ENCODE data around the gene SYCN. TPM values are rescaled to one million over a fixed set of nuclear protein-coding genes. Genes with fewer than 3 reads are reported as not detected.

The SYCN gene
- total RNA-seq, 1 experiment from 2014 or later, result not detected

GRCh38 chr19:39206122-39206521 is 2.1 kb upstream of the SYCN start:
- ChIA-PET RAD21 (ENCODE audit: low non-redundant PET in 1 of 2, low total read pairs in 2 of 2, uncharacterized antibody in 2 of 2, unreplicated experiment in 2 of 2) (interaction anchor here in 1 of 2 experiments (0.7 kb wide), 1 partner anchor 772 kb away, joined by 4 read pairs; no protein-coding TSS in a partner anchor), POLR2A (no interaction called here), CTCF (interaction anchor here (2.1 kb wide), 1 partner anchor 84 kb away, joined by 4 read pairs; no protein-coding TSS in a partner anchor)
- H3K36me3 ChIP-seq (ENCODE audit: control insufficient read depth in 1 of 2, insufficient read depth in 2 of 2, low read length in 2 of 2), result no peaks in the 10 kb centered on the region
- H3K9me2 ChIP-seq (ENCODE audit: insufficient read depth), result no peaks in the 10 kb centered on the region
- H3K79me2 ChIP-seq (ENCODE audit: insufficient read depth, low read length), result no peaks in the 10 kb centered on the region
- no peak overlapping the region for H3K4me3 ChIP-seq (replicated peaks in 1 of 2; ENCODE audit: low read depth in 1 of 2, low read length in 2 of 2)
- H3K27me3 ChIP-seq (ENCODE audit: insufficient read depth, low read length), result no peaks in the 10 kb centered on the region
- TF ChIP-seq EGR1 (IDR thresholded peaks at IDR 0.05; ENCODE audit: low read depth) (no peak), TCF7L2 (IDR thresholded peaks at IDR 0.05; ENCODE audit: borderline replicate concordance, extremely low read depth, insufficient read depth, insufficient read length) (no peak)
- peaks cover 7 to 8% of the 10 kb centered on the region in 2 experiments; a peak in 3 of 4 replicates for H3K4me1 ChIP-seq (ENCODE audit: control insufficient read depth in 1 of 2, insufficient read depth in 2 of 2, low read length in 2 of 2)
- H2AFZ ChIP-seq (ENCODE audit: low read depth, low read length, poor library complexity, severe bottlenecking), result no peak overlapping the region
- ATAC-seq, result no peak
- no peaks in the 10 kb centered on the region for H3K9me3 ChIP-seq (ENCODE audit: control insufficient read depth in 1 of 2, insufficient read depth in 1 of 2, low read depth in 1 of 2, low read length in 2 of 2)
- BruUV-seq (replicated peaks), result no TSS peak
- no peak for DNase-seq (ENCODE audit: low read depth, low spot score)
- H3K27ac ChIP-seq (ENCODE audit: low read depth, low read length), result no peak overlapping the region
- intact Hi-C loops (cut with micrococcal nuclease), result no loop called here
- H3K4me2 ChIP-seq (ENCODE audit: low read length), result no peak overlapping the region
- H3K9ac ChIP-seq (ENCODE audit: low read length), result no peak overlapping the region
- no peaks in the 10 kb centered on the region for H4K20me1 ChIP-seq (ENCODE audit: insufficient read depth)

- POLR2A ChIA-PET, result no interaction called here
- CTCF ChIA-PET, result interaction anchor here (2.1 kb wide), 1 partner anchor 83 kb away, joined by 4 read pairs; no protein-coding TSS in a partner anchor
Measured at GRCh38 chr19:39205449-39205764, 1.3 kb upstream of the SYCN start.

More at GRCh38 chr19:39205449-39205764, 1.3 kb upstream of the SYCN start:
- RAD21 ChIA-PET (ENCODE audit: low non-redundant PET in 1 of 2, low total read pairs in 2 of 2, uncharacterized antibody in 2 of 2, unreplicated experiment in 2 of 2), result interaction anchor here in 1 of 2 experiments (0.7 kb wide), 1 partner anchor 771 kb away, joined by 4 read pairs; no protein-coding TSS in a partner anchor
- intact Hi-C loops (cut with micrococcal nuclease), result no loop called here
- no TSS peak for BruUV-seq (replicated peaks)
- no peaks in the 10 kb centered on the region for H3K27me3 ChIP-seq (ENCODE audit: insufficient read depth, low read length)
- no peaks in the 10 kb centered on the region for H3K9me2 ChIP-seq (ENCODE audit: insufficient read depth)
- H3K27ac ChIP-seq (ENCODE audit: low read depth, low read length), result no peak overlapping the region
- no peak overlapping the region for H2AFZ ChIP-seq (ENCODE audit: low read depth, low read length, poor library complexity, severe bottlenecking)
- H3K4me1 ChIP-seq (ENCODE audit: control insufficient read depth in 1 of 2, insufficient read depth in 2 of 2, low read length in 2 of 2), result peaks cover 7 to 8% of the 10 kb centered on the region in 2 experiments; a peak in 3 of 4 replicates
- H3K79me2 ChIP-seq (ENCODE audit: insufficient read depth, low read length), result no peaks in the 10 kb centered on the region
- no peaks in the 10 kb centered on the region for H3K9me3 ChIP-seq (ENCODE audit: control insufficient read depth in 1 of 2, insufficient read depth in 1 of 2, low read depth in 1 of 2, low read length in 2 of 2)
- H3K36me3 ChIP-seq (ENCODE audit: control insufficient read depth in 1 of 2, insufficient read depth in 2 of 2, low read length in 2 of 2), result no peaks in the 10 kb centered on the region
- no peaks in the 10 kb centered on the region for H4K20me1 ChIP-seq (ENCODE audit: insufficient read depth)
- TF ChIP-seq, protein P1, sequence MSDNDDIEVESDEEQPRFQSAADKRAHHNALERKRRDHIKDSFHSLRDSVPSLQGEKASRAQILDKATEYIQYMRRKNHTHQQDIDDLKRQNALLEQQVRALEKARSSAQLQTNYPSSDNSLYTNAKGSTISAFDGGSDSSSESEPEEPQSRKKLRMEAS (IDR thresholded peaks at IDR 0.05), result no peak
- TF ChIP-seq POLR2AphosphoS5 (IDR thresholded peaks at IDR 0.05; ENCODE audit: low read depth, low read length) (no peak), EGR1 (IDR thresholded peaks at IDR 0.05; ENCODE audit: low read depth) (no peak), RAD21 (IDR thresholded peaks at IDR 0.05; ENCODE audit: low read depth) (no peak), TCF7L2 (IDR thresholded peaks at IDR 0.05; ENCODE audit: borderline replicate concordance, extremely low read depth, insufficient read depth, insufficient read length) (no peak), SP1 (IDR thresholded peaks at IDR 0.05; ENCODE audit: low read depth) (no peak), EZH2 (IDR thresholded peaks at IDR 0.05) (no peak), CTCF (IDR thresholded peaks at IDR 0.05 in 2 of 3, conservative IDR thresholded peaks at IDR 0.05 in 1 of 3; ENCODE audit: borderline replicate concordance in 1 of 3, insufficient read depth in 1 of 3, low read depth in 2 of 3, low read length in 2 of 3) (no peak)
- no peak overlapping the region for H3K9ac ChIP-seq (ENCODE audit: low read length)
- no peak overlapping the region for H3K4me2 ChIP-seq (ENCODE audit: low read length)
- ATAC-seq, result no peak
- no peak overlapping the region for H3K4me3 ChIP-seq (replicated peaks in 1 of 2; ENCODE audit: low read depth in 1 of 2, low read length in 2 of 2)
- DNase-seq (ENCODE audit: low read depth, low spot score), result no peak

Measured in HCT116 (cell line).